Caki2 (cell line): Measurements from ENCODE around the gene IGFALS. TPM values are rescaled to one million over a fixed set of nuclear protein-coding genes. Genes with fewer than 3 reads are reported as not detected.
"Not testable (repeated sequence)": the region's sequence is repeated elsewhere in the genome, so short reads cannot be mapped to it uniquely, and the experiment has no call there.

Experiments
- DNase-seq: peaks from one replicate; pipeline ENCODE4 v3.0.0-alpha.2; 2015; ENCODE audit warnings: low read depth
- in situ Hi-C: cut with HindIII; loops from 2 replicates; pipeline ENCODE4 v1.10.0; 2016; ENCODE audit warnings: low sequenced_read_pairs, low pct_unique_long_range_greater_than_20kb, mixed read lengths
- total RNA-seq: library from RNA; depleted of rRNA; stranded (reverse); fragments of >200 nt; shearing (Covaris generic); gene quantifications from 2 replicates; pipeline ENCODE4 v1.2.3, GENCODE V29; 2014; ENCODE audit warnings: low replicate concordance

Gene IGFALS
- total RNA-seq, 1 experiment from 2014 or later, result not detected

GRCh38 chr16:1819611-1820010, 26.1 kb upstream of the IGFALS start:
- in situ Hi-C loops, result no loop called here
- DNase-seq, result no peak

GRCh38 chr16:1818873-1819525, 25.5 kb upstream of the IGFALS start:
- in situ Hi-C loops, result no loop called here
- DNase-seq, result no peak

GRCh38 chr16:1818204-1818872, 24.8 kb upstream of the IGFALS start:
- no peak for DNase-seq
- in situ Hi-C loops, result no loop called here

GRCh38 chr16:1817716-1818115, 24.2 kb upstream of the IGFALS start:
- in situ Hi-C loops, result no loop called here
- DNase-seq, result no peak

GRCh38 chr16:1817276-1817589, 23.7 kb upstream of the IGFALS start:
- no peak for DNase-seq
- in situ Hi-C loops, result no loop called here

GRCh38 chr16:1816396-1817275, 23.1 kb upstream of the IGFALS start:
- in situ Hi-C loops, result no loop called here

GRCh38 chr16:1815461-1815860, 22.0 kb upstream of the IGFALS start:
- no peak for DNase-seq
- in situ Hi-C loops, result no loop called here

More at GRCh38 chr16:1816396-1817275, 23.1 kb upstream of the IGFALS start:
- no peak for DNase-seq

GRCh38 chr16:1812732-1813163, 19.2 kb upstream of the IGFALS start:
- no peak for DNase-seq
- in situ Hi-C loops, result no loop called here

- in situ Hi-C loops, result no loop called here
- no peak for DNase-seq
Observed at GRCh38 chr16:1810536-1810935, 17.0 kb upstream of the IGFALS start.

GRCh38 chr16:1810106-1810505, 16.6 kb upstream of the IGFALS start:
- in situ Hi-C loops, result no loop called here
- no peak for DNase-seq

- no peak for DNase-seq
- in situ Hi-C loops, result no loop called here
Observed at GRCh38 chr16:1809281-1809801, 15.8 kb upstream of the IGFALS start.

- in situ Hi-C loops, result no loop called here
- no peak for DNase-seq
Observed at GRCh38 chr16:1808691-1809090, 15.2 kb upstream of the IGFALS start.

GRCh38 chr16:1807626-1808025, 14.1 kb upstream of the IGFALS start:
- in situ Hi-C loops, result no loop called here
- no peak for DNase-seq

- no peak for DNase-seq
- in situ Hi-C loops, result no loop called here
Observed at GRCh38 chr16:1800701-1801100, 7.2 kb upstream of the IGFALS start.

GRCh38 chr16:1799263-1799662, 5.8 kb upstream of the IGFALS start:
- DNase-seq, in situ Hi-C loops: not testable (repeated sequence)

GRCh38 chr16:1794908-1795666, 1.6 kb upstream of the IGFALS start:
- in situ Hi-C loops, result no loop called here

GRCh38 chr16:1794221-1794871, 841 bp upstream of the IGFALS start:
- in situ Hi-C loops, result no loop called here
- no peak for DNase-seq

More at GRCh38 chr16:1794908-1795666, 1.6 kb upstream of the IGFALS start:
- DNase-seq, result no peak
